ENCODE data around the gene PTRHD1.

- TF ChIP-seq CTCF (IDR thresholded peaks at IDR 0.05; ENCODE audit: control extremely low read depth in 1 of 3, insufficient read depth in 1 of 3, low read depth in 1 of 3, low read length in 3 of 3) = no peak
- no peak for TF ChIP-seq MAFK (IDR thresholded peaks at IDR 0.05; ENCODE audit: low read depth, low read length)
- no peak for TF ChIP-seq RBBP5 (IDR thresholded peaks at IDR 0.05; ENCODE audit: borderline replicate concordance, low read depth, low read length)
Observed at GRCh38 chr2:24792542-24792873, 683 bp downstream of the PTRHD1 start.
